HG03432 (cell line): Measurements from ENCODE around the gene SNRNP48.

ENCODE experiments used
- ATAC-seq: cut with Tn5 transposase; IDR thresholded peaks from one replicate; pipeline ENCODE4 v1.9.1; 2021; ENCODE audit warnings: mild to moderate bottlenecking, moderate library complexity; ENCODE audit not compliant: unreplicated experiment

Gene SNRNP48

GRCh38 chr6:7640607-7641577 lies 50.9 kb downstream of the SNRNP48 start:
- ATAC-seq: no peak

DNA sequence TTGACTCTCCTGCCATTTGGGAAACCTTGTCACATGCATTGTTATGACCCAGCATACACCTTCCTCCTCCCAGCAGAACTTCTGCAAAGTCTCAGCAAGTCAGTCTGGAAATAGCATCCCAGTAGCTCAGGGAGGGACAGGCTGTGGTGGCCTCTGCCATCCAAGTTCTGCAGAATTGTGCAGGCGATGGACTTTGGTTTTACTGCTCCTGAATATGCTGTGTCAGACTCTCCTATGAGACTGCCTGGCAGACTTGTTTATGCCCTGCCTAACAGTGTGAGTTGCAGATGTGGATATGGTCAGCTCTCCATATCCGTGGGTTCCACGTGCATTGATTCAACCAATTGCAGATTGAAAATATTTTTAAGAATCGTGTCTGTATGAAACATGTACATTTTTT lies 52.8 kb downstream of the SNRNP48 start:
- no peak for ATAC-seq

GRCh38 chr6:7644417-7644816 lies 54.4 kb downstream of the SNRNP48 start:
- ATAC-seq: no peak

- no peak for ATAC-seq
Observed at GRCh38 chr6:7646394-7646793, 56.4 kb downstream of the SNRNP48 start.

GRCh38 chr6:7647504-7647903 lies 57.5 kb downstream of the SNRNP48 start:
- ATAC-seq: no peak

- no peak for ATAC-seq
Observed at GRCh38 chr6:7649037-7649810, 59.2 kb downstream of the SNRNP48 start.

GRCh38 chr6:7650878-7651277 lies 60.9 kb downstream of the SNRNP48 start:
- ATAC-seq: no peak

DNA sequence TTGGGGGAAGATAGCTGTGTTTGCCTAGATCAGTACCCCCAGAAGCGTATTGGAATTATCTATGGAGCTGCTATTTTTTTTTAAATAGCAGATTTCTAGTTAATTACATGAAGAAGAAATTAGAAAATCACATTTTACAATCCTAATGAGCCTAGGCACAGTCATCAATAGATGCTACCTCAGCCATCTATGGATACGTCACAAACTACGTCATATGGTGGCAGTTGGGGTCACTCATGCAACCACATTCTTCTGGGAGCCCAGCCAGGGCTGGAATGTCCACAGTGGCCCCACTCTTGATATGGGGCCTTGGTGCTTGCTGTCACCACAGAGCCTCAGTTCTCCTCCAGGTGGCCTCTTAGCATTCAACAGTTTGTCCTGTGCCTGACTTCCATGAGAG lies 63.0 kb downstream of the SNRNP48 start:
- no peak for ATAC-seq

GRCh38 chr6:7656355-7656754 lies 66.4 kb downstream of the SNRNP48 start:
- ATAC-seq: no peak

DNA sequence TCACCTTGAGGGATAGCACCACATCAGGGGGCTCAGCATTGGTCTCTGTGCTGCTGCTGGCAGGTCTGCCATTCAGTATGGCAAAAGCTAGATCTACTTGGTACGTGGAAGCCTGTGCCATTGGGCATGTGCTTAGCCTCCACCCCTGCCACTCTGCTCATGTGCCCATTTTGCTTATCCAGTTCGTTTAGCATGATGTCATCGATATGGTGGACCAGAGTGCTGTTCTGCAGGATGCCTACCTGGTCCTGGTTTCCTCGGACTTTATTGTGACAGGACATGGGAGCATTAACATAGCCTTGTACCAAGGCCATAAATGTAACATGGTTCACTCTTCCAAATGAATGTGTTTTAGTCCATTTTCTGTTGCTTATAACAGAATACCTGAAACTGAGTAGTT lies 68.5 kb downstream of the SNRNP48 start:
- ATAC-seq: no peak

GRCh38 chr6:7661364-7661763 lies 71.4 kb downstream of the SNRNP48 start:
- no peak for ATAC-seq
